CD4-positive, alpha-beta T cell (primary cell): ENCODE measurements around the gene DDX56. TPM values are rescaled to one million over a fixed set of nuclear protein-coding genes. Genes with fewer than 3 reads are reported as not detected.

Experiments
- ATAC-seq: fragments of 200-7000 bp; cut with Tn5 transposase; one replicate; pipeline ENCODE4 v1.10.0; 2022; ENCODE audit warnings: mild to moderate bottlenecking; ENCODE audit not compliant: poor library complexity
- CTCF ChIA-PET: fragments of 350-600 bp; sonication (Branson Sonifier 250); formaldehyde crosslinking; loops from one replicate; lab custom pipeline; 2021; ENCODE audit warnings: antibody characterized with exemption, inconsistent platforms; lab: Charles Lee
- POLR2A ChIA-PET: fragments of 350-600 bp; sonication (Branson Sonifier 250); formaldehyde crosslinking; loops from one replicate; lab custom pipeline; 2021; ENCODE audit warnings: antibody characterized with exemption, inconsistent platforms; lab: Charles Lee
- DNase-seq, 14 experiments: peaks; one replicate each; pipeline ENCODE4 v3.0.0-alpha.2; 2013 to 2020; ENCODE audit warnings: mixed read lengths in 2 of 14
- H3K27ac ChIP-seq, 2 donors: one replicate each; pipeline versions ENCODE4 v1.5.1 to v1.7.0; 2013; ENCODE audit warnings: low read length in 2 of 2, low read depth in 1 of 2, mild to moderate bottlenecking in 1 of 2
- H3K27me3 ChIP-seq, 2 experiments: 1 replicate in 1 of 2; 2 replicates in 1 of 2; pipeline versions ENCODE4 v1.6.1 to v1.7.0; 2013; ENCODE audit warnings: low read length in 2 of 2, control low read depth in 1 of 2, mild to moderate bottlenecking in 1 of 2, moderate library complexity in 1 of 2; ENCODE audit not compliant: insufficient read depth in 2 of 2, control insufficient read depth in 1 of 2
- H3K36me3 ChIP-seq: one replicate; pipeline ENCODE4 v1.6.1; 2013; ENCODE audit warnings: low read length, control low read depth; ENCODE audit not compliant: insufficient read depth
- H3K4me1 ChIP-seq: one replicate; pipeline ENCODE4 v1.6.1; 2013; ENCODE audit warnings: low read length, control low read depth; ENCODE audit not compliant: insufficient read depth
- H3K4me3 ChIP-seq: one replicate; pipeline ENCODE4 v1.5.1; 2013; ENCODE audit warnings: mild to moderate bottlenecking, low read length, moderate library complexity
- H3K9me3 ChIP-seq, 2 experiments: 1 replicate in 1 of 2; 2 replicates in 1 of 2; pipeline versions ENCODE4 v1.6.1 to v1.7.0; 2013; ENCODE audit warnings: low read length in 2 of 2, mild to moderate bottlenecking in 2 of 2, control low read depth in 1 of 2, moderate library complexity in 1 of 2; ENCODE audit not compliant: control insufficient read depth in 1 of 2, insufficient read depth in 1 of 2
- H3K27ac Mint-ChIP-seq: one replicate; pipeline ENCODE4 v1.8.0; 2020; ENCODE audit warnings: mixed read lengths
- H3K27me3 Mint-ChIP-seq: one replicate; pipeline ENCODE4 v1.8.0; 2021; ENCODE audit warnings: mixed read lengths
- H3K36me3 Mint-ChIP-seq: one replicate; pipeline ENCODE4 v1.8.0; 2021; ENCODE audit warnings: low read depth, mixed read lengths
- H3K4me1 Mint-ChIP-seq: one replicate; pipeline ENCODE4 v1.8.0; 2021; ENCODE audit warnings: low read depth, mixed read lengths
- H3K4me3 Mint-ChIP-seq: one replicate; pipeline ENCODE4 v1.8.0; 2020; ENCODE audit warnings: mild to moderate bottlenecking, mixed read lengths
- H3K9me3 Mint-ChIP-seq: one replicate; pipeline ENCODE4 v1.8.0; 2020; ENCODE audit warnings: mixed read lengths
- intact Hi-C, 2 experiments: fragments of 100-400 bp; cut with DNase I in 1 of 2; cut with micrococcal nuclease in 1 of 2; formaldehyde crosslinking; loops; one replicate each; pipeline versions ENCODE4 v1.15.1 to v1.9.0; 2023 to 2025; cut with DNase I, micrococcal nuclease
- total RNA-seq, 174 experiments: library from RNA in 2 of 174; stranded (reverse) in 2 of 174; gene quantifications; one replicate each; pipeline ENCODE4 v1.2.3 and lab custom pipeline; 2021 to 2026
- TF ChIP-seq, protein P1 (sequence below): fragments of 200-600 bp; IDR thresholded peaks from one replicate; pipeline ENCODE4 v1.8.0; 2022; ENCODE audit warnings: antibody characterized with exemption, mild to moderate bottlenecking

Gene DDX56
- total RNA-seq, 2 experiments from 2014 or later, result 126 to 127 TPM

DNA sequence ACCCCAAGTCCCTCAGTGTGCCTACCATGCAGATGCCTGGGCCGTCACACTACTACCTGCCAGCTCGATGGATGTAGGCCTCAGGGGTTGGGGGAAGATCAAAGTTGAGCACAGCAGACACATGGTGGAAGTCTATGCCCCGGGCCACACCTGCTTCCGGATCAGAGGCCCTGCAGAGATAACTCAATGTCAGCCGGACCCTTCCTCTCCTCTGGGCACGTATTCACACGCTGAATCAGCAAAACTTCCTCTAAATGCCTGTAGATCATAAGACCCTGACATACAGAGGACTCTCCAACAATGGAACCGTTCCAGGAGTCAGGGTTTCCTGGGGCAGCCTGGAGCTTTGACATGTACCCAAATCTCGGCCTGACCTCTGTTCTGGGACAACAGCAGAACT lies 3.7 kb downstream of the DDX56 start:
- intact Hi-C loops, result loop anchor here (5.0 to 10.0 kb wide), 3 partner anchors 78 to 643 kb away; partner anchors contain the start of genes NUDCD3 (in 2 of the 2), DBNL (in 1 of the 2) and UBE2D4 (in 1 of the 2)
- Mint-ChIP-seq H3K9me3 (no peaks in the 10 kb centered on the region), H3K4me3 (no peak overlapping the region), H3K4me1 (peaks cover 56% of the 10 kb centered on the region), H3K27me3 (no peaks in the 10 kb centered on the region), H3K27ac (no peak overlapping the region), H3K36me3 (peaks cover 97% of the 10 kb centered on the region)
- Histone ChIP-seq H3K27ac (no peak overlapping the region), H3K4me1 (peaks cover 41% of the 10 kb centered on the region), H3K9me3 (no peaks in the 10 kb centered on the region), H3K27me3 (no peaks in the 10 kb centered on the region), H3K4me3 (no peak overlapping the region), H3K36me3 (peaks cover 80% of the 10 kb centered on the region)
- DNase-seq (no peak), ATAC-seq (no peak)
- ChIA-PET POLR2A (interaction anchor here (0.7 to 2.2 kb wide), 4 partner anchors 12 to 312 kb away, joined by 3 to 9 read pairs (median 4); partner anchors contain the start of genes H2AZ2 and TMED4), CTCF (no interaction called here)
- TF ChIP-seq, protein P1, sequence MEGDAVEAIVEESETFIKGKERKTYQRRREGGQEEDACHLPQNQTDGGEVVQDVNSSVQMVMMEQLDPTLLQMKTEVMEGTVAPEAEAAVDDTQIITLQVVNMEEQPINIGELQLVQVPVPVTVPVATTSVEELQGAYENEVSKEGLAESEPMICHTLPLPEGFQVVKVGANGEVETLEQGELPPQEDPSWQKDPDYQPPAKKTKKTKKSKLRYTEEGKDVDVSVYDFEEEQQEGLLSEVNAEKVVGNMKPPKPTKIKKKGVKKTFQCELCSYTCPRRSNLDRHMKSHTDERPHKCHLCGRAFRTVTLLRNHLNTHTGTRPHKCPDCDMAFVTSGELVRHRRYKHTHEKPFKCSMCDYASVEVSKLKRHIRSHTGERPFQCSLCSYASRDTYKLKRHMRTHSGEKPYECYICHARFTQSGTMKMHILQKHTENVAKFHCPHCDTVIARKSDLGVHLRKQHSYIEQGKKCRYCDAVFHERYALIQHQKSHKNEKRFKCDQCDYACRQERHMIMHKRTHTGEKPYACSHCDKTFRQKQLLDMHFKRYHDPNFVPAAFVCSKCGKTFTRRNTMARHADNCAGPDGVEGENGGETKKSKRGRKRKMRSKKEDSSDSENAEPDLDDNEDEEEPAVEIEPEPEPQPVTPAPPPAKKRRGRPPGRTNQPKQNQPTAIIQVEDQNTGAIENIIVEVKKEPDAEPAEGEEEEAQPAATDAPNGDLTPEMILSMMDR, result no peak

DNA sequence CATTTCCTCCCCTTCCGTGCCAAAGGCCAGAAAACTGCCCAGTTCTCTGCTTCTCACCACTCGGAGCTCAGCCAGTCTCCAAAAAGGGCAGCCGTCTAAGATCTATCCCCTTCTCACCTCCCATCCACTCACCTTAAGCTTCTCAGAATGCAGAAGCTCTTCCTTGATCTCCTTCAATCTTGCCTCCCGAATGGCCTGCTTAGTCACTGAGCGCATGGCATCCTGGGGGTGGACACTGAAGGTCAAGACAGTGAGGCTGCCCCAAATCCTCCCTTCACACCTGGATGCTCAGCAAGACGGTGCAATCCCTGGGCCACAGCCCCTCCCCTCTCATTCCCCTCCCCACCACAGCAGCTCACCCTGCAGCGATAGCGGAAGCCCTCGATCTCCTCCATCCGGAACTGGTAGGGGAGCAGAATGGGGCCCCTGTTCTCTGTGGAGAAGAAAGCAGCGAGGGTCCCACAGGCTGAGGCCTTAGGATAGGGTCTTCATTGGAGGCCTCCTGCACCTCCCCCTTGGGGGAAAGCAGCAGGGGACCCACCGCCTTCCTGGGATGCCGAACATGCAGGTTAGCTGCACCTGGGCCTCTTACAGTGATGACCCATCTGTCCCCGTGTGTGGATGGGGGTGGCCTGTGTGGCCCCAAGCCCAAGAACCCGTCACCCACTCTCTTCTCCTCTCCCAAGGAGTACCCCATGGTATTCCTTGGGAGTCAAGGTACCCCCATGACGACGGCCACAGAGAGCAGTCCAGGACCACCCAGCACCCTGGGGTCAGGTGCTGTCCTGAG lies 4.7 kb downstream of the DDX56 start:
- peaks cover 46% of the 10 kb centered on the region for H3K4me1 Mint-ChIP-seq

DNA sequence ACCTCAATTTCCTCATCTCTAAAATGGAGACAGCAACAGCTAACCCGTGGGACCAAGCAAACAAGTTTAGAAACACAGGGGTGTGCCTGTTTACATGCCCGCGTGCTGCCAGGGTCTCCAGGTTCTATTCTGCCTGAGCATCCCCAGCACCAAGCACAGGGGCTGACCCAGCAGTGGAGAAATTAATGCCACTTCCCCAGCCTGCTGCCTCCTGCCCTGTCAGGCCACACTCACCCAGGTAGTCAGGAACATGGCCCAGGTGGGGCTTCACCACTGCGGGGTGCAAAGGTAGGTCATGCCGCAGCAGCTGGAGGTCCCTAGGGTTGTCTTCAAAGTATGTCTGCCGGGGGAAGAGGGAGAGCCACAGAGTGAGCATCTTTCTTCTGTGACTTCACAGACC lies 5.8 kb downstream of the DDX56 start:
- H3K36me3 ChIP-seq, result peaks cover 93% of the 10 kb centered on the region
- no peaks in the 10 kb centered on the region for H3K9me3 ChIP-seq
- no peaks in the 10 kb centered on the region for H3K9me3 Mint-ChIP-seq
- CTCF ChIA-PET, result no interaction called here
- POLR2A ChIA-PET, result no interaction called here
- DNase-seq (no peak), ATAC-seq (no peak)
- no peak overlapping the region for H3K4me3 Mint-ChIP-seq
- TF ChIP-seq, protein P1, result no peak
- intact Hi-C loops, result loop anchor here (5.0 kb wide), 1 partner anchor 76 kb away; the partner anchor contains the start of gene NUDCD3 (in 2 of the 2)
- H3K4me1 Mint-ChIP-seq, result peaks cover 36% of the 10 kb centered on the region
- no peak overlapping the region for H3K27ac Mint-ChIP-seq
- peaks cover 23% of the 10 kb centered on the region for H3K4me1 ChIP-seq
- no peak overlapping the region for H3K27ac ChIP-seq
- H3K4me3 ChIP-seq, result no peak overlapping the region
- no peaks in the 10 kb centered on the region for H3K27me3 Mint-ChIP-seq
- H3K27me3 ChIP-seq, result no peaks in the 10 kb centered on the region
- peaks cover 92% of the 10 kb centered on the region for H3K36me3 Mint-ChIP-seq

More for the DNA sequence above, 4.7 kb downstream of the DDX56 start:
- POLR2A ChIA-PET, result interaction anchor here (0.7 to 2.2 kb wide), 2 partner anchors 279 to 311 kb away, joined by 3 to 9 read pairs; partner anchors contain the start of gene H2AZ2
- TF ChIP-seq, protein P1, result no peak
- peaks cover 31% of the 10 kb centered on the region for H3K4me1 ChIP-seq
- Mint-ChIP-seq H3K36me3 (peaks cover 97% of the 10 kb centered on the region), H3K4me3 (peak overlapping the region; percentile 7), H3K27ac (no peak overlapping the region), H3K9me3 (no peaks in the 10 kb centered on the region), H3K27me3 (no peaks in the 10 kb centered on the region)
- no peaks in the 10 kb centered on the region for H3K27me3 ChIP-seq
- DNase-seq (no peak), ATAC-seq (no peak)
- CTCF ChIA-PET, result no interaction called here
- H3K4me3 ChIP-seq, result no peak overlapping the region
- intact Hi-C loops, result loop anchor here (5.0 kb wide), 1 partner anchor 77 kb away; the partner anchor contains the start of gene NUDCD3 (in 2 of the 2)
- peak overlapping the region in 1 of 2 donors; percentile 8 for H3K27ac ChIP-seq
- peaks cover 89% of the 10 kb centered on the region for H3K36me3 ChIP-seq
- H3K9me3 ChIP-seq, result no peaks in the 10 kb centered on the region
